Hepatocyte (in vitro differentiated cells): ENCODE measurements around the gene RAP1GAP2.

ENCODE experiments used
- EZH2phosphoT487 ChIP-seq: fragments of 200-600 bp; sonication (generic); IDR thresholded peaks from one replicate; pipeline ENCODE4 v1.6.1; 2018; ENCODE audit warnings: antibody characterized with exemption, mild to moderate bottlenecking, low read depth, moderate library complexity; ENCODE audit not compliant: unreplicated experiment, severe bottlenecking
- TF ChIP-seq, protein P1 (sequence below): fragments of 200-600 bp; sonication (generic); IDR thresholded peaks from 2 replicates; pipeline ENCODE4 v1.5.1; 2016; ENCODE audit warnings: antibody characterized with exemption, mild to moderate bottlenecking; ENCODE audit not compliant: poor library complexity

DNA sequence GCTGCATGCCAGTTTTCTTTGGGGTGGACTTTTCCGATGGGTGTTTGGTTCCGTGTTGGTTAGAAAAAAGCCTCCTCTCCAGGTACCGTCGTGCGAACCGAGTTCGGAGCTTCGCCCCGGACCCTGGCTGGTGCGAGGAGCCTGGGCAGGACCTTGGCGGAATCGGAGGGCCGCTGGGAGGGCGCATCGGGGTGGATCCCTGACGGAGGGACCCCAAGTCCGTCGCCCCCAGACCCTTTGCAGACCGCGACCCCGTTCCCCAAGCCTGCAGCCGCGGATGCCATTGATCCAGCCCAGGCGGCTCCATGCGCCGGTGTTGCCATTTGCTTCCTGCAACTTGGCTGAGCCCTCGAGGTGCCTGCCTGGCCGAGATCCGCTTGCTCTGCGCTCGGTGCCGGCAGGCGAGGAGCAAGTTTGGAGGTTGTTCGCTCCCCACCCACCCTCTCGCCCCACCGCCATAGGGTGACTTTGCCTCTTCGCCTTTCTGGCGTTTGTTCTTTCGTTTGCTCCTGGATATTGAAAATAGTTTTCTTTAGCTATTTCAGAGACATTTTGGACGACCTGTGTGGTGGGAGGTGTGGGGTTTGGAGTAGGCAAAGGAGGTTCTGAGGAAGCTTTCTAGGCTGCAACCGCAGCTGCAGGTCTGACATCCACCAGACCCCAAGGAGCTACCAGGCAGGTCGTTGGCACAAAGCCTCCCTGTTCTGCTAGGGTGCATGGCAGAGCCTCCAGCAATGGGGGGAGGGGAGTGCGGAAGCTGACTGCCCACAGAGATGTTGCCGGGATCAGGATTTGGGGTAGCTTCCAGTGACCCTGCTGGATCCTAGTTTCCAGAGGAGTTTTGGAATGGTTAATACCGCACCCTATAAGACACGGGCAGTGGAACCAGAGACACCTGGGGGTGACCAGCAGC lies 58.2 kb downstream of the RAP1GAP2 start:
- TF ChIP-seq, protein P1, sequence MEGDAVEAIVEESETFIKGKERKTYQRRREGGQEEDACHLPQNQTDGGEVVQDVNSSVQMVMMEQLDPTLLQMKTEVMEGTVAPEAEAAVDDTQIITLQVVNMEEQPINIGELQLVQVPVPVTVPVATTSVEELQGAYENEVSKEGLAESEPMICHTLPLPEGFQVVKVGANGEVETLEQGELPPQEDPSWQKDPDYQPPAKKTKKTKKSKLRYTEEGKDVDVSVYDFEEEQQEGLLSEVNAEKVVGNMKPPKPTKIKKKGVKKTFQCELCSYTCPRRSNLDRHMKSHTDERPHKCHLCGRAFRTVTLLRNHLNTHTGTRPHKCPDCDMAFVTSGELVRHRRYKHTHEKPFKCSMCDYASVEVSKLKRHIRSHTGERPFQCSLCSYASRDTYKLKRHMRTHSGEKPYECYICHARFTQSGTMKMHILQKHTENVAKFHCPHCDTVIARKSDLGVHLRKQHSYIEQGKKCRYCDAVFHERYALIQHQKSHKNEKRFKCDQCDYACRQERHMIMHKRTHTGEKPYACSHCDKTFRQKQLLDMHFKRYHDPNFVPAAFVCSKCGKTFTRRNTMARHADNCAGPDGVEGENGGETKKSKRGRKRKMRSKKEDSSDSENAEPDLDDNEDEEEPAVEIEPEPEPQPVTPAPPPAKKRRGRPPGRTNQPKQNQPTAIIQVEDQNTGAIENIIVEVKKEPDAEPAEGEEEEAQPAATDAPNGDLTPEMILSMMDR = no peak
- TF ChIP-seq EZH2phosphoT487 = no peak
